Transverse colon (tissue), 3 donors: ENCODE data around the gene MEIS2.

Experiments used
- EP300 ChIP-seq: sonication (generic); formaldehyde crosslinking; IDR thresholded peaks from one replicate; pipeline ENCODE4 v1.6.1; 2017; ENCODE audit warnings: antibody characterized with exemption, low read depth
- POLR2A ChIP-seq: fragments of 450-650 bp; IDR thresholded peaks from one replicate; pipeline ENCODE4 v1.6.1; 2016; ENCODE audit warnings: antibody characterized with exemption, mild to moderate bottlenecking, moderate library complexity
- TF ChIP-seq, protein P1 (sequence below), 5 experiments: fragments of 200-600 bp in 3 of 5; fragments of 450-650 bp in 2 of 5; sonication (generic) in 3 of 5; IDR thresholded peaks; 1 replicate in 2 of 5; 2 replicates in 3 of 5; pipeline ENCODE4 v1.5.1; 2016 to 2017; ENCODE audit warnings: antibody characterized with exemption in 5 of 5, inconsistent platforms in 3 of 5, mild to moderate bottlenecking in 2 of 5, moderate library complexity in 1 of 5

DNA sequence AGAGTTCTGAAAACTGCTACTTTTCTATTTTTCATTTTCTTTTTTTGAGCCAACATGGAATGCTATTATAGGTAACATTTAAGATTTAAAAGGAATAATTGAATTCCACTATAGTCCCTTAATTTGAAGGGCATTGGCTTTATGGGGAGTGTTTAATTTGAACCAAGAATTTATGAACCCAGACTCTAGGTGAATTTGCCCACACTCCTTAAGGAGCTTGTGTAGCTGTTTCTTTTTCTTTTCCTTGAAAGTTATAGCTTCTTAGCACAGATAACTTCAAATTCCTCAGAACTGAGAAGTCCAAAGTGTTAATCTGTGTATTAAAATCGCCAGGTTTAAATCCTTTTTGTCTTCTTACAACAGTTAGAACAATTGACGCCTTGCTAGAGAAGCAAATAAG is 4.7 kb upstream of the MEIS2 start:
- TF ChIP-seq, protein P1, sequence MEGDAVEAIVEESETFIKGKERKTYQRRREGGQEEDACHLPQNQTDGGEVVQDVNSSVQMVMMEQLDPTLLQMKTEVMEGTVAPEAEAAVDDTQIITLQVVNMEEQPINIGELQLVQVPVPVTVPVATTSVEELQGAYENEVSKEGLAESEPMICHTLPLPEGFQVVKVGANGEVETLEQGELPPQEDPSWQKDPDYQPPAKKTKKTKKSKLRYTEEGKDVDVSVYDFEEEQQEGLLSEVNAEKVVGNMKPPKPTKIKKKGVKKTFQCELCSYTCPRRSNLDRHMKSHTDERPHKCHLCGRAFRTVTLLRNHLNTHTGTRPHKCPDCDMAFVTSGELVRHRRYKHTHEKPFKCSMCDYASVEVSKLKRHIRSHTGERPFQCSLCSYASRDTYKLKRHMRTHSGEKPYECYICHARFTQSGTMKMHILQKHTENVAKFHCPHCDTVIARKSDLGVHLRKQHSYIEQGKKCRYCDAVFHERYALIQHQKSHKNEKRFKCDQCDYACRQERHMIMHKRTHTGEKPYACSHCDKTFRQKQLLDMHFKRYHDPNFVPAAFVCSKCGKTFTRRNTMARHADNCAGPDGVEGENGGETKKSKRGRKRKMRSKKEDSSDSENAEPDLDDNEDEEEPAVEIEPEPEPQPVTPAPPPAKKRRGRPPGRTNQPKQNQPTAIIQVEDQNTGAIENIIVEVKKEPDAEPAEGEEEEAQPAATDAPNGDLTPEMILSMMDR (IDR thresholded peaks at IDR 0.05), result no peak
- TF ChIP-seq POLR2A, result no peak
- no peak for TF ChIP-seq EP300
